GM19023 (cell line): ENCODE data around the gene KIAA1671.

Source experiments
- ATAC-seq: cut with Tn5 transposase; IDR thresholded peaks from one replicate; pipeline ENCODE4 v1.9.1; 2021; ENCODE audit warnings: mild to moderate bottlenecking, moderate library complexity; ENCODE audit not compliant: unreplicated experiment

The KIAA1671 gene

DNA sequence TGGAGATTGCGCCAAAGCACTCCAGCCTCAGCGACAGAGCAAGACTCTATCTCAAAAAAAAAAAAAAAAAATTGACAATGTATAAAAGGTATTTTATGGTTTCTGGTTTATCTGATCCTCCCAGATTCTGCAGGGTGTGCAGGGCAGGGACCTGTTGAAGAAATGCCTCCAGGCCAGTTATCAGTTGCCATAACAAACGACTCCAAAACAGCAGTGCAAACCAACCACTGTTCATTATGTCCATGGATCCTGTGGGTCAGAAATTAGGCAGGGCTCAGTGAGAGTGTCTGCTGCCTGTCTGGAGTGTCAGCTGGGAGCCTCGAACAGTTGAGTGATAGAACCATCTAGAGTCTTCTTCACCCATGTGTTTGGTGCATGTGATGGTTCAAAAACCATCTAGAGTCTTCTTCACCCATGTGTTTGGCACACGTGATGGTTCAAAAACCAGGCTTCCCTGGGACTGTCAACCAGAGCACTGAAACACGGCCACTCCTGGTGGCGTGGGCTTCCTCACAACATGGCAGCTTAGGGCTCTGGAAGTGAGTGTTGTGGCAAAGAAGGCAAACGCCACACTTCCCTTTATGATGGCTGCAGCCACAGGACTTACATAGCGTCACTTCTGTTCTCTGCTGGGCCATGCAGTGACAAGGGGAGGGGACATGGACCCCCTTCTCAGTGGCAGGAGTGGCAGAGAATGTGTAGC lies 132.0 kb downstream of the KIAA1671 start:
- ATAC-seq, result no peak

DNA sequence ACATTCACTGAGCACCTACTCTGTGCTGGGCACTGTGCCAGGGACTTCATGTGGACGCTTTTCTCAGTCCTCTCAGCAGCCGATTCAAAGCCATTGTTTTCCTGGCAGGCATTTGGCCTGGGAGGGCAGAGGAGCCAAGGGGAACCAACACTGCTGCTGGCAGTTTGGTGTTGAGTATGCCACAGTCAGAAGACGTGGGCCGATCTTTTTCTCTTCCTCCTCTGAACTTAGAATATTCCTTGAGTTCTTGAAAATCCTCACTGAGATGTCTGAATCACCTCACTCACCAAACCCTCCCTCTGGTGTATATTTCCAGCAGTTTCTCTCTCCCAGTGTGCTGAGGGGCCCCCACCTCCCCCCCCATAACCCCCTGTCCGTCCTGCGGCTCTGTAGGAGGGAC lies 132.6 kb downstream of the KIAA1671 start:
- ATAC-seq, result no peak

DNA sequence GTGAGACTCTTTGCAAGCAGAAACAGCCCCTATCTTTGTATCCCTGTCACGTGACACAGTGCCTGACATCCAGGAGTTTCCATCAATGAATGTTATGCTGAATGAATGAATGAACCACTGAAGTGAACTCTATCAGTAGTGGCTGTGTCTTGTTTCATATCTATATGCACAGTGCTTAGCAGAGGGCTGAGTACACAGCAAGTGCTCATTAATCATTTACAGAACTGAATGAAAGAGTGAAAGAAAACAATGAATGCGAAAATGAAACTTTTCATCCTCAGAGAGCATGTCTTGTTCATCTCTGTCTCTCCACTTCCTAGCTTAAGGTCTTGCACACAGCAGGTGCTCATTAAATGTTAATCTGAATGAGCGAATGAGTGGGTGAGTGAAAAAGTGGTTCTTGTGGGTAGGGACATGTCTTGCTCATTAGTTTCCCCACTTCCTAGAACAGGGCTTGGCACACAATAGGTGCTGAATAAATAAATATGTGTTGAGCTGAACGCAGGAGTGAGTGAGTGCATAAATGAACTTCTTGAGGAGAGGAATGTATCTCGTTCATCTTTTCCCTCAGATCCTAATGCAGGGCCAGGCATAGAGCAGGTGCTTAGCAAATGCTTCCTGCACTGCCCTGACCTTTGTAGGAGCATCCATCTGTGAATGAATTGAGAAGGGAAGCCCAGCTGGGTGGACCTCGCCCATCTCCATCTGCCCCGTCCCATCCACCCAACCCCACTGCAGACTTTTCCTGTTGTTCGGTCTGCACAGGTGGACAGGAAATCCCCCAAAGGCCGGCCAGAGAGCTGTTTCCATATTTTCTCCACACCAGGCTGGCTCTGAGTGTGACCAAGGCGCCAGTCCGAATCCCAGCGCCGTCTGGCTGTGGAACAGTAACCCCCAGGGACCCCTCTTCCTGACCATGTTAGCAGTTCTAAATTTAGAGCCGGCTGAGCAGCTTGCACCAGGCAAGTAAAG lies 133.7 kb downstream of the KIAA1671 start:
- peak; percentile 73 for ATAC-seq

DNA sequence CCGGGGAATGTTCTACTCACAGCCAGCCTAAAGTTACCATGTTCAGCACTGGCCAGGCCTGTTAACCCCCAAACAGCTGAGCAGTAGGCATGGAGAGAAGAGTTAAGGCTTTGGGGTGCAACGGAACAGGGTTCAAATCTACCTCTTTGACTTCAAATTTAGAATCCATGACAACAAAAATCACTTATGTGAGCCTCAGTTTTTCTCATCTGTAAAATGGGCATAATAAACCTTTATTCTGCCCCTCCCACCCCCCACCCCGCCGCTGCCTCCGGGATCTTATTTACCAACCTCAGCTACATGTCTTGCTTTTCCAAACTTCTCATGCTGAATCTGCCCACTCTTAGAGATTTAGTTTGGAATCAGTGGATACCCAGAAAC lies 134.4 kb downstream of the KIAA1671 start:
- ATAC-seq, result no peak

DNA sequence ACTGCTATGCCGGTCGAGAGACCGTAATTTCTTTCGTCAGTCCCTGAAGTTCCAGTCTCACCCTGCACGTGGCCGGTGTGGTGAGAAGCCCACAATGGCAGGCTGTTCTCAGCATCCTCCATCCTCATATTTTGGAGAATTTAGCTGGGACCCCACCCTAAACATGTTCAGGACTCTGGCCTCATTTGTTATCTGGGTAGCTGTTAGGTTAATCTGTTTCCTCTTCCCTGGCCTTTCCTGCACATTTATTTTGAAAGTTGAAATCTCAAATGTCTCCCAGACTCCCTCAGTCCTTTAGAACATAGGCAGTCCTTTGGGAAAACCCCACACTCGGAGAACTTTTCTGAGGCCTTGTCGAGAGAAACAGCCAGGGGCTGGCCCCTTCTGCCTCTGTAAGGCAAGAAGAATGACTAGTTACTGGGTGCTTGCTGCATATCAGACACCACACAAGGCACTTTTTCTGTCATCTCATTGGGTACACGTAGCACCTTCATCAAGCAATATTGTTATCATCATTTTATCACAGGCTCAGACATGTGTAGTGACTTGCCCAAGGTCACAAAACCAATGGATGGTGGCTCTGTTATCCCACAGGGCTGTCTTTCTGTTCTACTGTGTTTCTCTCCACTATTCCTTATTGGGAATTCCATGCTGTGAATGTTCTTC lies 137.8 kb downstream of the KIAA1671 start:
- no peak for ATAC-seq

DNA sequence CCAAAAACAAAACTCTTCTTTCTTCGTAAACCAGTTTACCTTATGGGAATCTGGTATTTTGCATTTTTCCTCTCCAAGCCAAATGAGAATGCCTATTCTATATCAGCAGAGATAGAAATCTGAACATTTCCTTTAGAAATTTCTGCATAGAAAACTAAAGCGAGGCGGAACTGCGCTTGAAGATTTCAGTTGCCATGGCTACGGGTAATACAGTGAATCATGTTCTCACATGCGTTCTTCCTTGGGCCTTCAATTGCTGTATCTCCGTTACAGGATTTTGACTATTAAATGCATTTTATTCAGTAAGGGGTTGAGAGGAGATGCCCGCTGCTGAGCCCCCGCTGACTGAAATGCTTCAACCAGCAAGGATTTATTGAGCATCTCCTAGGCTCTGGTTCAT lies 138.9 kb downstream of the KIAA1671 start:
- ATAC-seq, result no peak

DNA sequence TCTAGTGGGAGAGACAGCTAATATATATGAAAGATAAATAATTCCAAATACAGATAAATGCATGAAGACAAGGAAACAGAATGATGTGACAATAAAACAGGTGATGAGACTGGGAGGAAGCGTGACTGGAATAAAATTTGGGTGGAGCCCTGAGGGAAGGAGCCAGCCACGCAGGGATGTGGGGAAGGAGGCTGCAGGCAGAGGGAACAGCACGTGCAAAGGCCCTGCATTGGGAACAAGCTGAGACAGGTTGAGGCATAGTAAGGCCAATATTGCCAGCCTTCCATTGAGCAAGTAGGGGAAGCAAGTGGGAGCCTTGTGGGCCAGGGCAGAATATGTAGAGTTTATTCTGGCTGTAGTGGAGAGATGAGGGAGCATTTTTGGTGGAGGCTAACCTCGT lies 139.6 kb downstream of the KIAA1671 start:
- ATAC-seq, result no peak

DNA sequence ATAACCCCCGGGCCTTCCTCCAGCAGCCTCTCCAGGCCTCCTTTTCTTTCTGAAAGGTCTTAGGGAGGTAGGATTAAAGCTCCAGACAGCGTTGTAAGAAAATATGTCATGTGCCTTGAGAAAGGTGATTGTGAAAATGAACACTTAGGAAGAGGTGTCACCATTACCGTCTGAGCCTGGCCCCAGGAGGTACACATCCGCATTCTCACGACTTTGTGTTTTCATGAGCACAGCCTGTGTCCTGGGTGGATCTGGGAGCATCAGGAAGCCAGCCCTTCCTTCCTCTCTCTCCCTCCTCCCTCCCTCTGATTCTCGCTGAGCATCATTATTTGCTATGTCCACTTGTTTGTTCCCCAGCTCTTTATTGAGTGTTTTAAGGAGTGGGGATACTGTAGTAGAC lies 142.1 kb downstream of the KIAA1671 start:
- ATAC-seq, result no peak

DNA sequence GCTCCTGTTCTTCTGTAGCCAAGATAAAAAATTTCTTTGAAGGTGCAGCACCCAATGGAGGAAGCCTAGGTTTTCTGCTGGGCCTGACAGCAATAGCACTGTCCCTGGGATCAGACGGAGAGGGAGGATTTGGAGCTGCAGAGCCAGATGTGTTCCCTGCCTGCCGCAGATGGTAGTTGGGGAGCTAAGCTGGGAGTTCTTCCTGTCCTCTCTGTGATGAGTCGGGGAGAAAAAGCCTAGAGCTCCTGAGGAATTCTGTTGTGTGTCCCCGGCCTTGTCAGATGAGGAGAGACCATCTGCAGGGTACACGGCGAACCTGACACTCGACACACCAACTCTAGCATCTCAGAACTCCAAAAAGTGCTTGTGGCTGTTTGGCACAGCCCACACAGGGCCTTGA lies 143.4 kb downstream of the KIAA1671 start:
- no peak for ATAC-seq

DNA sequence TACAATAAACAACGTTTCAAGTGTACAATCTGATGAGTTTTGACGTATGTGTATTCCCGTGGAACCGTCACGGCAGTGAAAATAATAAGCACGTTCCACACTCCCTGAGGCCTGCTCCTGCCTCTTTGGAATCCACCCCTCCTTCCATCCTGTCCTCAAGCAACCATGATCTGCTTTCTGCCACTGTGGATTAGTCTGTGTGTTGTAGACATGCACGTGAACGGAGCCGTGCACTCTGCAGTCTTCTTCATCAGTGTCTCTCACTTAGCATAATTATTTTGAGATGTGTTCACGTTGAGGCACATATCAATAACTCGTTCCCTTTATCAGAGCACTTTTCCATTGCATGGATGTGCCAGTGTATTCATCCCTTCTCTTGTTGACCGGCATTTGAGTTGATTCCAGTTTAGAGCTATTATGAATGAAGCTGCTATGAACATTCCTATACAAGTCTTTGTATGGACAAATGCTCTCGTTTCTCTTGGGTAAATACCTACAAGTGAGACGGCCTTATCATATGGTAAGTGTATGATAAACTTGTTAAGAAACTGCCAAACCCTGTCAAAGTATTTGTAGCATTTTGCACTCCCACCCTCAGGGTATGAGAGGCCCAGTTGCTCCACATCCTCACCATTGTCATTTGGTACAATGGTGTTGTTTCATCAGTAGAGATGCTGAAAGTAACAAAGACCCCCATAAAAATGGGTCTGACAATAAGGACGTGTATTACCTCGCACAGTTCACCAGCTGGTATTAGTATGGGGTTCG lies 144.3 kb downstream of the KIAA1671 start:
- no peak for ATAC-seq

DNA sequence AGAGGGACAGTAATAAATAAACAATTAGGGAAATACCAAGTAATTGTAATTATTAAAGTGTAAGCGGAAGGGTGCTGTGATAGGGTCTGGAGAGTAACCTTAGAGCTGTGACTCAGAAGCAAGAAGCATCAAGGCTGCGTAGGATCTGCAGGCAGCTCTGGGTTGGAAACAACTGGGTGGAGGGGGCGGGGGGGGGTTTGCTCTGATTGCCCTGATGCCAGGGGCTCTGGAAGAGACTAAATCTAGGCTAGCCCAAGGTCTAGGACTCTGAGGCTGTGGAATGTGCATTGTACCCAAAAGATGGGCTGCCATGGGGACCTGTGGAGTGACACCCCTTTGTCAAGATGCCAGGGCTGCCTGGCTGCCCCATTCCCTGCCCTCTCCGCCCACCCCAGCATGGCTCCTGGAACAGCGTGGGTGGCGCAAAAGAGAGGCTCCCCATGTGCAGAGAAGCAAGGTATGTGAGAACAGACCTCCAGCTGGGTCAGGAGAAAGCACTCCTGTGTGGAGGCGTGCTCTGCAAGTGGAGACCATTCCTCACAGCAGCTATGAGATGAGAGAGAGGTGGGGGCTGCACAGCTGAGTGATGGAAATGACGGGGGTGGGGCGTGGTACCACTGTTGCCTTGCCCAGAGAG lies 146.0 kb downstream of the KIAA1671 start:
- ATAC-seq, result no peak

DNA sequence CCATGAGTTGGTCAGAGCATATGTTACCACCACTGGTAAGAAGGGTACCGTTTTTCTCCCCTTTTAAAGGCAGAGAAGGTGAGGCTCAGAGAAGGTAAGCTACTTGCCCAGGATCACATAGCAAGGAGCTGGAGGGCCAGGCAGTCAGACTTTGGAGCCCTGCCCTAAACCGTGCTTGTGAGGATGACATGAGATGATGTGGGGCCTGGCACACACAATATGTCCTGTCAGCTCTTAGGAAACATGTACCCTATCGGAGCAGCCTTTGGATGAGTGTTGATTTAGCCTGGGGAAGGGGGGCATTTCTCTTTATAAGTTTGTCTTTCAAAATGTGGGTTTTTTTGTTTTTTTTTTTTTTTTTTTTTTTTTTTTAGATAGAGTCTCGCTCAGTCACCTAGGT lies 146.7 kb downstream of the KIAA1671 start:
- no peak for ATAC-seq

DNA sequence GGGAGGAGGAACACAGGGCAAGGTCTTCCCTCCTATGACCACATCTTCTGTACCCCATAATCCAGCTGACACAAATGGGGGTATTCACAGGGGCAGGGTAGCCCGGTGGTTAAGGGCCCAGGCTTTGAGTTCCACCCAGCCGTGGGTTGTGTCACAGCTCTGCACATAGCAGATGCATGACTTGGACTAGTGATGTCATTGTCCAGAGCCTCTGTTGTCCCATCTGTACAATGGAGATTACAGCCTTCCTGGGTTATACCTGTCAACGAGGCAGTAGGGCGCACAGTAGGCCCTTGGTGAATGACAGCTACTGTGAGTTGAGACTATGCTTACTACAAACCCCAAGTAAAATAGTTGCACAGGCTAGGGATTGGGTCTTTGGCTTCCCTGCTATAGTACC lies 147.9 kb downstream of the KIAA1671 start:
- no peak for ATAC-seq

DNA sequence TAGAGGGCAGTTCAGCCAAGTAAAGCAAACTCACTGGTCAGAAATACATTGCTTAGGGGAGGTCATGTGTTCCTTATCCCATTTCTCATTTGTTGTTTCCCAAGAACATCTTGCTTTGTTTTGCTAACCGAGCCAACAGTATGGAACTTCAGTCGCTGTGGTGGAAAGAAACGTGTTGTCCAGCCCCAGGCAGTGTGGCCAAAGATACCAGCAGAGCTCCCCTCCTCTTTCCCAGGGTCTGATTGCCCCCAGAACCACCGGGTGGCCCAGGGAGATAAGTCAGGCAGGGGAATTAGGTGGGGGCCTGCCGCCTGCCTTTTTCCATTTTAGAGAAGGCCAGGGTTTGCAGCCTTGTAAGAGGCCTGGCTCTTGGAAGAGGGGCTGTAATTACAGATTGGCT lies 148.4 kb downstream of the KIAA1671 start:
- no peak for ATAC-seq

DNA sequence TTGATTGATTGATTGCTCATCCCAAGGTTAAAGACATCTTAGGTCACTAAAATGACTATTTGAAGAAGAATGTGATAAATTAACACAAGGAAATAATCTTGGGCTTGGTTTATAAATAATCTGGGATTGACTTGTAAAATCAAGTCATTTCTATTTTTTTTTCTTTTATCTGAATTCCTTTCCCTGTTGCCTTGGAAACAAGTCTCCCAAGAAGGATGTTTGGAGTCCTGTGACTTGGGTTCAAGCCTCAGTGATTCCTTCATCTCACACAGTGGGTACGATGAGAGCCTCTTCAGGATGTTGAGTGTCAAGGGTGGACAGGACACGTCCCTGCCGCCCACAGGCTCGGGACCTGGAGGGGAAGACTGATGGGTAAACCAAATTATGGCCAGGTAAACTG lies 149.0 kb downstream of the KIAA1671 start:
- no peak for ATAC-seq

DNA sequence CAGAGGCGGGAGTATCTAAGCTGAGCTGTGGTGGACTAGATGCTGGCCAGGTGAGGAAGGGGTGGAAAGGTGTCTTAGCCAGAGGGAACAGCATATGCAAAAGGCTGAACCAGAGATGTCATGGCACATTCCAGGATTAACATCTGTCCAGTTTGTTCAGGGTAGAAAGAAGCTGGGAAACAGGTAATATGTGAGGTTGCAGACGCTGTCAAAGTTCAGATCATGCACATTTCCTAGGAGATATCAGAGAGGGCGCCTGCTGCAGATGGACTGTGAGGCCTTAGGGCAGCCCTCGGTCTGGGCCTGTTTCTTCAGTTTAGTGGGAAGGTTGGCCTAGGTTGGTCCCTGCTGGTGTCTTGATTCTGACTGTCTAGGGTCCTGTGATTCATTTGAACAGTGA lies 149.5 kb downstream of the KIAA1671 start:
- ATAC-seq, result no peak

DNA sequence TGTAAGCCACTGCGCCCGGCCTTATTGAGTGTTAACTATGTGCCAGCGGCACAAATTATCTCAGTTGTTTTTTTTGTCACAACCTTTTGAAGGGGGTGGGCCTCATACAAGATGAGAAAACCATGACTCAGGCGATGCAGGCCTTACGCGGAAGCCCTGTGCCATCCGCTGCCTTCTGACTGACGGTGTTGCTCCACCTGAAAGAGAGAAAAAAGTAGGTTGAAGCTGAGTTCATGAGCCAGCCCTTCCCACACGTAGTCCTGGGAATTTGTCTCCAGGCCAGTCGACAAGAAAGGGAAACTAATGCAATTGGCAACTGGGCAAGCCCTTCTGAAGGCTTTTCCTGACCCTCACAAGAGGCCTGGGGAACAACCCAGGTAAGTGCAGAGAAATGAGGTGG lies 150.2 kb downstream of the KIAA1671 start:
- no peak for ATAC-seq

DNA sequence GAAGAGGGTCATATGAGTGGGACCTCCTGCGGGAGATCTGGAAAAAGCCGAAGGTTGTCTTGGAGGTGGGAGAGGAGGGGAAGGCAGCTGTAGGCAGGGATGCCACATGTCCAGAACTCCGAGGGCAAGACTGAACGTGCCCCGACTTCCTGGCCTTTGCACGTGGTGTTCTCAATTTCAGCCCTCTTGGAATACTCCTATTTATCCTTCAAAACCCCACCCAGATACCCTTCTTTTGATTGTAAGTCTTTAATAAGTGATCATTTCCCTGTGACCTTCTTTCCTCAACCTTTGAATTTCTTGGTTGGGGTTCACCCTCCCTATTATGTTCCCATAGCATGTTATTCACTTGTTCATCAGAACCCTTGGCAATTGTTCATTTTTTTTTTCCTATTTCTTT lies 151.9 kb downstream of the KIAA1671 start:
- no peak for ATAC-seq

DNA sequence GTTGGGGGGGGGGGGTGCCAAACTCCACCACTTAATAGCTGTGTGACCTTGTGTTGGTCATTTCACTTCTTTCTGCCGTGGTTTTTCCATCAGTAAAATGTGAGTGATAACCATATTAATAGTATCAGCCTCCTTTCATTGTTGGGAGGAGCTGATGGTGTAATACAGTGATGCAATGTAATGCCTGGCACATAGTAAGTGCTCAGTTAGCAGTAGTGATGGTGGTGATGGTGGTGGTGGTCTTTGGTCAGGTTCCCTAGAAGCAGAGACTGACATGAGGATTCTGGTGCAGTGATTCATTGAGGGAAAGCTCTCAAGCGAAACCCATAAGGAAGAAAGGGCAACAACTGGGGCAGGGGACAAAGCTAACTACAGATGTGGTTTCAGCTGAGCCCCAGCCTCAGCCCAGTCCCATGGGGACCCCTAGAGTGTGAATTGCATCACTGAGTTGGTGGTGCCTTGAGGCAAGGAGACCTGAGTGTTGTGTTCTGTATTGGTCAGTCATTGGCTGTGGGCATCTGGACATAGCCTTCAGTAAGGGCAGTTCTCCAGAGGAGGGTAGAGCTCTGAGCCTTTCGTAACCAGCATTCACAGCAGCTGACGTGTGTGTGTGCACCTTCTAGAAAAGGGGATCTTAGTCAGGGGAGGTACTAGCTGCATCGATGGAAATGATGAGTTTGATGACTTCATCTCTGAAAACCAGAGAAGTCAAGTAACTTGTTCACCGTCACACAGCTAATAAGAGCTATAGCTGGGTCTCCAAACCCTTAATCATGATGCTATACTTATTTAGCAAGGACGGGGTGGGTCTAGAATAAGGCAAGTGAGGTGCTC lies 153.5 kb downstream of the KIAA1671 start:
- ATAC-seq, result no peak
